Measurements from ENCODE around the gene SLC39A11.

SLC39A11 gene

GRCh38 chr17:72602517-72603419 is 489.7 kb downstream of the SLC39A11 start:
- DNase-seq: peak; percentile 78

- DNase-seq: peak; percentile 87
These were observed 491.6 kb downstream of the SLC39A11 start for GRCh38 chr17:72600934-72601333.

GRCh38 chr17:72599891-72600290 is 492.6 kb downstream of the SLC39A11 start:
- DNase-seq: no peak

GRCh38 chr17:72598695-72599094 is 493.8 kb downstream of the SLC39A11 start:
- no peak for DNase-seq

- DNase-seq: no peak
These were observed 495.0 kb downstream of the SLC39A11 start for GRCh38 chr17:72597354-72598087.
